ENCODE results near the gene ITSN1. TPM values are rescaled to one million over a fixed set of nuclear protein-coding genes. Genes with fewer than 3 reads are reported as not detected.

ITSN1 gene
- total and polyA plus RNA-seq, 4 donors: 20.3 to 112 (median 40.2) TPM

DNA sequence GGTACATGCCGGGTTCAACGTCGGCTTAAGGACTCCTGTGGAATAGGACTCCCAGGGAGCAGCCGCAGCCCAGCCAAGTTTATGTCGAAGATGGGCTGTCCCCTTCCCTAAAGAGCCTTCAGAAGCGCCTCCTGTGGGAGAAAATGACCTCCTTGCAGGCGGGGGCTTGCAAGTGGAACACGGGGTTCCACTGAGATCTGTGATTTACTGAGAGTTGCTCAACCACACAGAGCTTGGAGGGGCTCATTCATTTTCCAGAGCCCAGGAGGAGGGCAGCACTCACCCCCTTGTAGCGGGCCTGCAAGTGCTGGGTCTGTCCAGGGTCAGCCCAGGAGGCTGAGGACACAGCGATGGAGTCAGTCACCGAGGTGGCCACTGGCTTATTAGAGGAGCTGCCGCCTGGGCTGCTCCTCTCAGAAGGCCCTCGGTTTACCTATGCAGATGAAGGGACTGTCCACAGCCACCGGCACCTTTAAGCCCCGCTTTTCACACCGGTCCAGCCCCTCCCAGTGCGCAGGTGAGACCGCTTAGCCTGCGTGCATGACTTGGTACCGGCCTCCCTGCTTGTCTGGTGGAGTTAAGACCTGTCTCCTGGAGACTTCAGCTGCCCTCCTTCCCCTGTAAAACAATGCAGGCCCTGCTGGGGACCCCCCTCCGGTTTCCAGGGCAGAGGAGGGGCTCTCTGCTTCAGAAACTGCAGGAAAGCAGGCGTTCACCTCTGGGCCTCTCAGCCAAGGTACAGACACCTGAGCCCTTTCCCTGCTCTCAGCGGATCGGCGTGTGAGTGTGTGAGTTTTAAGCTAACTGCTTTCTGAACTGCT, 215.8 kb downstream of the ITSN1 start:
- Histone ChIP-seq H3K36me3 (ENCODE audit: control insufficient read depth in 4 of 4, insufficient read depth in 3 of 4, low read depth in 1 of 4, low read length in 3 of 4) (no peaks in the 10 kb centered on the region), H3K27me3 (ENCODE audit: control insufficient read depth in 4 of 4, insufficient read depth in 4 of 4, low read length in 3 of 4) (no peaks in the 10 kb centered on the region), H3K4me1 (ENCODE audit: control insufficient read depth in 4 of 4, insufficient read depth in 4 of 4, low read length in 3 of 4) (no peaks in the 10 kb centered on the region), H3K9ac (ENCODE audit: low read depth in 1 of 2, low read length in 2 of 2) (no peak overlapping the region), H3K27ac (ENCODE audit: low read depth in 1 of 2, low read length in 2 of 2) (no peak overlapping the region), H3K9me3 (ENCODE audit: control insufficient read depth in 4 of 4, low read length in 3 of 4) (no peaks in the 10 kb centered on the region), H3K4me3 (ENCODE audit: low read depth in 1 of 3, low read length in 3 of 3) (no peak overlapping the region)
- no peak for DNase-seq (ENCODE audit: low spot score)
- TF ChIP-seq NR2F2 (IDR thresholded peaks at IDR 0.05) (no peak), EGR1 (IDR thresholded peaks at IDR 0.05; ENCODE audit: low read depth in 2 of 2) (no peak), RAD21 (IDR thresholded peaks at IDR 0.05) (no peak), YY1 (IDR thresholded peaks at IDR 0.05) (no peak), JUND (IDR thresholded peaks at IDR 0.05) (no peak), FOXA1 (IDR thresholded peaks at IDR 0.05) (no peak), RXRA (IDR thresholded peaks at IDR 0.05) (no peak), TAF1 (conservative IDR thresholded peaks at IDR 0.05) (no peak), FOXA2 (IDR thresholded peaks at IDR 0.05) (no peak), GABPA (IDR thresholded peaks at IDR 0.05 in 1 of 2, conservative IDR thresholded peaks at IDR 0.05 in 1 of 2) (no peak), HNF4A (conservative IDR thresholded peaks at IDR 0.05) (no peak)
- TF ChIP-seq, protein P1, sequence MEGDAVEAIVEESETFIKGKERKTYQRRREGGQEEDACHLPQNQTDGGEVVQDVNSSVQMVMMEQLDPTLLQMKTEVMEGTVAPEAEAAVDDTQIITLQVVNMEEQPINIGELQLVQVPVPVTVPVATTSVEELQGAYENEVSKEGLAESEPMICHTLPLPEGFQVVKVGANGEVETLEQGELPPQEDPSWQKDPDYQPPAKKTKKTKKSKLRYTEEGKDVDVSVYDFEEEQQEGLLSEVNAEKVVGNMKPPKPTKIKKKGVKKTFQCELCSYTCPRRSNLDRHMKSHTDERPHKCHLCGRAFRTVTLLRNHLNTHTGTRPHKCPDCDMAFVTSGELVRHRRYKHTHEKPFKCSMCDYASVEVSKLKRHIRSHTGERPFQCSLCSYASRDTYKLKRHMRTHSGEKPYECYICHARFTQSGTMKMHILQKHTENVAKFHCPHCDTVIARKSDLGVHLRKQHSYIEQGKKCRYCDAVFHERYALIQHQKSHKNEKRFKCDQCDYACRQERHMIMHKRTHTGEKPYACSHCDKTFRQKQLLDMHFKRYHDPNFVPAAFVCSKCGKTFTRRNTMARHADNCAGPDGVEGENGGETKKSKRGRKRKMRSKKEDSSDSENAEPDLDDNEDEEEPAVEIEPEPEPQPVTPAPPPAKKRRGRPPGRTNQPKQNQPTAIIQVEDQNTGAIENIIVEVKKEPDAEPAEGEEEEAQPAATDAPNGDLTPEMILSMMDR (IDR thresholded peaks at IDR 0.05; ENCODE audit: low read depth, low read length, missing input control): no peak
- TF ChIP-seq, protein P2, sequence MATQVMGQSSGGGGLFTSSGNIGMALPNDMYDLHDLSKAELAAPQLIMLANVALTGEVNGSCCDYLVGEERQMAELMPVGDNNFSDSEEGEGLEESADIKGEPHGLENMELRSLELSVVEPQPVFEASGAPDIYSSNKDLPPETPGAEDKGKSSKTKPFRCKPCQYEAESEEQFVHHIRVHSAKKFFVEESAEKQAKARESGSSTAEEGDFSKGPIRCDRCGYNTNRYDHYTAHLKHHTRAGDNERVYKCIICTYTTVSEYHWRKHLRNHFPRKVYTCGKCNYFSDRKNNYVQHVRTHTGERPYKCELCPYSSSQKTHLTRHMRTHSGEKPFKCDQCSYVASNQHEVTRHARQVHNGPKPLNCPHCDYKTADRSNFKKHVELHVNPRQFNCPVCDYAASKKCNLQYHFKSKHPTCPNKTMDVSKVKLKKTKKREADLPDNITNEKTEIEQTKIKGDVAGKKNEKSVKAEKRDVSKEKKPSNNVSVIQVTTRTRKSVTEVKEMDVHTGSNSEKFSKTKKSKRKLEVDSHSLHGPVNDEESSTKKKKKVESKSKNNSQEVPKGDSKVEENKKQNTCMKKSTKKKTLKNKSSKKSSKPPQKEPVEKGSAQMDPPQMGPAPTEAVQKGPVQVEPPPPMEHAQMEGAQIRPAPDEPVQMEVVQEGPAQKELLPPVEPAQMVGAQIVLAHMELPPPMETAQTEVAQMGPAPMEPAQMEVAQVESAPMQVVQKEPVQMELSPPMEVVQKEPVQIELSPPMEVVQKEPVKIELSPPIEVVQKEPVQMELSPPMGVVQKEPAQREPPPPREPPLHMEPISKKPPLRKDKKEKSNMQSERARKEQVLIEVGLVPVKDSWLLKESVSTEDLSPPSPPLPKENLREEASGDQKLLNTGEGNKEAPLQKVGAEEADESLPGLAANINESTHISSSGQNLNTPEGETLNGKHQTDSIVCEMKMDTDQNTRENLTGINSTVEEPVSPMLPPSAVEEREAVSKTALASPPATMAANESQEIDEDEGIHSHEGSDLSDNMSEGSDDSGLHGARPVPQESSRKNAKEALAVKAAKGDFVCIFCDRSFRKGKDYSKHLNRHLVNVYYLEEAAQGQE (IDR thresholded peaks at IDR 0.05): no peak
- TF ChIP-seq, protein P3, sequence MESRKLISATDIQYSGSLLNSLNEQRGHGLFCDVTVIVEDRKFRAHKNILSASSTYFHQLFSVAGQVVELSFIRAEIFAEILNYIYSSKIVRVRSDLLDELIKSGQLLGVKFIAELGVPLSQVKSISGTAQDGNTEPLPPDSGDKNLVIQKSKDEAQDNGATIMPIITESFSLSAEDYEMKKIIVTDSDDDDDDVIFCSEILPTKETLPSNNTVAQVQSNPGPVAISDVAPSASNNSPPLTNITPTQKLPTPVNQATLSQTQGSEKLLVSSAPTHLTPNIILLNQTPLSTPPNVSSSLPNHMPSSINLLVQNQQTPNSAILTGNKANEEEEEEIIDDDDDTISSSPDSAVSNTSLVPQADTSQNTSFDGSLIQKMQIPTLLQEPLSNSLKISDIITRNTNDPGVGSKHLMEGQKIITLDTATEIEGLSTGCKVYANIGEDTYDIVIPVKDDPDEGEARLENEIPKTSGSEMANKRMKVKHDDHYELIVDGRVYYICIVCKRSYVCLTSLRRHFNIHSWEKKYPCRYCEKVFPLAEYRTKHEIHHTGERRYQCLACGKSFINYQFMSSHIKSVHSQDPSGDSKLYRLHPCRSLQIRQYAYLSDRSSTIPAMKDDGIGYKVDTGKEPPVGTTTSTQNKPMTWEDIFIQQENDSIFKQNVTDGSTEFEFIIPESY (IDR thresholded peaks at IDR 0.05): no peak
- 87% methylated on average over 25 of the region's 25 CpGs for WGBS

All from liver (tissue), 9 donors.